Effector CD4-positive, alpha-beta T cell (primary cell): Measurements from ENCODE around the gene CEP170B.
"Not testable (repeated sequence)": the region's sequence is repeated elsewhere in the genome, so short reads cannot be mapped to it uniquely, and the experiment has no call there.

Experiments used
- DNase-seq: peaks from one replicate; pipeline ENCODE4 v3.0.0-alpha.2; 2020

The CEP170B gene

DNA sequence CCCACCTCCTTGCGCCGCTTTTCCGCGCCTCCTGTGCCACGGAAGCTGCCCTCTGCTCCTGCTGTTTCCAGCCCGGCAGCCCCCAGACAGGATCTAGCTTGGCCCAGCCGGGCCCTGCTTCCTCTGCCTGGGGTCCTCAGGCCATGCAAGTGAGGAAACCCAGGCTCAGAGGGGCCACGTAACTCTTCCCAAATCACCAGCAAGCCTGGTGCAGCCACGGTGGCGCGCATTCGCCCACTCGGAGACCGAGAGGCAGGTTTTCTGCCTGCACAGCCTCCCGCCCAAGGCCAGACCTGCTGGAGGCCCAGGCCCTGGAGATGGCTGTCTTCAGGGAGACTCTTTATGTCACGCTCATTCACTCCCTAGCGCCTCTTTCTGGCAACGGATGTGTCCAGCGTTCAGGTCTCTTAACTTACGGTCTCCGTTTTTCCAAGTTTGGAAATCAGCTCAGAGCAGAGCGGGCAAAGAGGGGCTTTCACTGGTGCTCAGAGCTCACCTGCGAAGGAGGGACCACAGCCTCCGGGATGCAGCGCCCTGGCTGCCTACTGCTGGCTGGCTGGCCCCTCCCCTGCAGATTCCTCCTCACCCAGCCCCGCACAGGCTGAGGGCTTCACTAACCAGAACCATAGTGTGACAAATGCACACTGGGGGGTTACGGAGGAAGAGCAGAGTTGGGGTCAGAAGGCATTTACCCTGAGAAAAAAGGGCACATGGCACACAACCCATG lies 20.6 kb upstream of the CEP170B start:
- DNase-seq: no peak

DNA sequence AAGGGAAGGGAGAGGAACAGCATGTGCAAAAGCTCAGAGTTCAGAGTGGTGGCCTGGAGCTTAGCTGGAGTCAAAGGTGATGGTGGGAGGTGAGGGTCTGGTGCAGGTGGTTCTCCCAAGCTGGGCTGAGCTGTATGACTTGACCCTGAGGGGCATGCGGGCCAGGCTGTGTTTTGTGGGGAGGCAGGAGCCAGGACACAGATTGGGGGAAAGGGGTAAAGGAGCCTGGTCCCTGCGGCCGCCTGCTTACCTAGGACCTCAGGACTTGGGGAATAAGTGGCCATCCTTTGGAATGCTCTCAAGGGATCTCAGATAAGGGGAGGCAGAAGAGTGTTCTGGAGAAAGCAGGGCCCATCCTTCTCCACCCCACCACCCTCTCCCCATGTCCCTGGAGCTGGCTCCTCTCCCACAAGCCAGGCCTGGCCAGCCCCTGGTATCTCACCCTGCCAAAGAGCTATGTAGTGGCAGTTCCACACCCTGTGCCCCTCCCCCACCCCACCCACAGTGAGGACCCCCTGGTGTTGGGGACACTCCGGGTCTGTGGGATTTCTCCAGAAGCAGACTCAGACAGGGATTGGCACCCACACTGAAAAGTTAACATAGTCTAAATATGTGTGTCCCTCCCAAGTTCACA lies 19.9 kb upstream of the CEP170B start:
- DNase-seq: no peak

DNA sequence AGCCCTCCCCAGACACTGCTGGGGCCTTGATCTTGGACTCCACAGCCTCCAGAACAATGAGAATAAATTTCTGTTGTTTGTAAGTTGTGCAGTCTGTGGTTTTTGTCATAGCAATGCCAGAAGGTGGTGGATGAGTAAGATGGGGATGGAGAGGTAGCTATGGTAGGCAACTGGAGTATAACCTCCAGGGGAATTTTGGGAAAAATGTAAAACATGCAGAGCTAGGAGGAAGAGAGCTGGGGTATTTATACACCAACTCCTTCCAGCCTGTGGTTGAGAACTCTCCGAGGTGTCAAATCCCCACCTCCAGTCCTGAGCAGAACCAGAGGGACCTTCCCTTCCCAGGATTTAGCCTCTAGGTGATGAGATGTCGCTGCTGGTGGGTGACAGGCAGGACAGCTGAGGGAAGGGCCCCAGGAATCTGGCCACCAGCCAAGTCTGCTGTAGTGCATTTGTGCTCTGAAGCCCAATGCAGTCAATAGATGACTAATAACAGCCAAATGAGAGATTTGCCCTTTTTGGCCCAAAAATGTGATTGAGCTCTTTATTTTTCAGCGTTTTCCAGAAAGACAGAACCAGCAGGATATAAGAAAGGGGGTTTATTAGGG lies 19.1 kb upstream of the CEP170B start:
- DNase-seq: no peak

DNA sequence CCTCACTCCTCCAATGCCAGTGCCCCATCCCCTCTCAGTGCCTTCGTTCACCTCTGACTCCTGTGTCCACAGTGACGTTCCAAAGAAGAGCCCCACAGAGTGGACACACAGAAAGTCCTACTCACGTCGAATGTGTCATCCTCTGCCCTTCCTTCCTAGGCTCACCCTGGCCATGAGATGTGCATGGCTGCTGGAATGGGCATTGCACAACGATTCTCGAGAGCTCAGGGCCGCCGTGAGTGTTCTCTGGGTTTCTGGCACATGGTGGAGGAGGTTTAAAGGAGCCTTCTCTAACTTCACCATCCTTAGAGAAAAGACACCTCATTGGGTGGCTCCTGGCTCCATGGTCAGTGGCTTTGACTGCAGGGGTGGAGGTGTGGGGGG lies 12.8 kb upstream of the CEP170B start:
- DNase-seq: no peak

DNA sequence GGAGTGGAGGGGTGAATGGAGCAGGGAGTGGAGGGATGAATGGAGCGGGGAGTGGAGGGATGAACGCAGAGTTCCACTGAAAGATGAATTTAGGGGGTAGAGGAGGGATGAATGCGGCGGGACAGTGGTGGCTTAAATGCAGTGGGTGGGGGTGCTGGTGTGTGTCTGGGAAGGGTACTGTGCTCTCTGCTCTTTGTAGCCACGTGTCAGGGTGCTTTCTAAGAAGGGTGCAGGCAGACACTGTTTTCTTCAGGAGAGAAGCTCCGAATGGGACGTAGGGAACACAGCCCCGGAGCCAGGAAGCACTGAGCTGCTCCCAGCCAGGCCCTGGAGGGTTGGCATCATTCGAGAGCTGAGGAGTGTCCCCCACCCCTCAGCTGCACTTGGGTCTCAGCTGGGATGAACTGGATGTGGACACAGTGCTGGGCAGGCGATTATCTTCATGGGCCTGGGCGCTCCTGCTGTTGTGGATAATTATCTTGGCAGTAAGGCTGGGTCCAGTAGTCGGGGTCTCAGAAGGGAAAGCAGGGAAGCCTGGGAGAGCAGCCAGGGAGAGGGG lies 9.5 kb upstream of the CEP170B start:
- no peak for DNase-seq

DNA sequence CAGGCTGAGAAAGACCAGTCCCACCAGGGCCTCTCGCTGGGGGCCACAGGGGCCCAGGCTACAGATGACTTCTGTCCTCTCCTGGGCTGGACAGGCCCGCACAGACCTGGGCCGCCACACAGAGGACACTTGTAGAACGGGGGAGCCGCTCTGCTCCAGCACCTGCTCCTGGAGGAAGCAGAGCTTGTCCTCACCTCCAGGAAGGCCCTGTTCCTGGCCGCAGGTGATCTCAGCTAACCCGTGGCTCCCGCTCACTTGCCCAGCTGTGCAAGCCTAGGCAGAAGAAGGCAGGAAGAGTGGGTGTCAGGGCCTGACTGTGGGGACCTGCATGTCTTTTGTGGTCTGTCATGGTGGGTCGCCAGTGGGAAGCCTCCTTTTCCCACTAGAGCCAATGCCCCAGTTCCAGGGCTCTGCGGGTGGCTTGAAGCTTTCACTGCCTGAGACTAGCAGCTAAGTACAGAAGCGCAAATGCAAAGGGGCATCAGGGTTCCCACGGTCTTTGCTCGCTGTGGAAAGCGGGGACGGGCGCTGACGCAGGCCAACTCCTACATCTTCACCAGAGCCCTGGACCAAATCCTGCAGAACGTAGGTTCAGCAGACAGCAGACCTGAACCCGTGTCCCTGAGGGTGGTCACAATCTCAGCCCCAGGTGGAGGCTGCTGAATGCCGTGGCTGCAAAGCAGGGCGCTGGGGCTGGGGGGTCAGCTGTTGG lies 8.8 kb upstream of the CEP170B start:
- no peak for DNase-seq

DNA sequence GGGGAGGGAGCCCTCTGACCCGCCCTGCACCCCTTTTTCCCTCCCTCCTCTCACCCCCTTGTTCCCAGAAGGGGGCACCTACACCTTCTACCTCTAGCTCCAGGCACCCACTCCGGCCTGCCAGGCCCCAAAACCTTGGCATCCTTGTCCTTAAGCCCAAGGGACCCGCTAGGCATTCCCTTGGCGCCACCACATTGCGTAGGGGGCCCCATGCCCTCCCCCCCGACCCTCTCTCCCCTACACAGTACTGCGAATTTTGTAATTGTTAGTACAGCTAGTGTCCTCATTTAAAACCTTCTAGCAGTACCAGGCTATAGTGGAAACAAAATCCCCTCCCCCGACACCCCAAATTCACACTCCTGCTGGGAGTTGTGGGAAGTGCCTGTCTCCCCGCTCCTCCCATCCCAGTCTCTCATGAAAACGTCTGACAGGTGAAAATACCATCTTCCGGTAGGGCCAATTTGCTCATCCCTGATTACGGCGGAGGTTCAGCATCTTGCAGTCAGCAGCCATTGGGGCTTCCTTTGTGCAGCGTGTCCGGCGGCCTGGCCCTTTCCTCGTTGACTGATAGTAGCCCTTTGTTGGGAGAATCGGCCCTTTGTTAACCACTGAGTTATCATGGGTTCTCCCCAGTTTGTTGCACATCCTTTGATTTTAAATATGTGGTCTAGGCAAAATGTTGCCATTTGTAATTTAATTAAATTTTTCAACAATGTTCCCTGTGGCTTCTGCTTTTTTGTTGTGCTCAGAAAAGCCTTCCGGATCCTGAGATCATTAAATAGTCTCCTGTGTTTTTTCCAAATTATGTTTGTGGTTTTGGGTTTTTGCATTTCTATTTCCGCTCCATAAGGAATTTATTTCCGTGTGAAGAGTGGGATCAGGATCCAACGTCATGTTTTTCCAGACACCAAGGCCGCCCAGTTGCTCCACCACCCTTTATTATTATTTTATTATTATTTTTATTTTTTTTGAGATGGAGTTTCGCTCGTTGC lies 7.9 kb upstream of the CEP170B start:
- DNase-seq: no peak

DNA sequence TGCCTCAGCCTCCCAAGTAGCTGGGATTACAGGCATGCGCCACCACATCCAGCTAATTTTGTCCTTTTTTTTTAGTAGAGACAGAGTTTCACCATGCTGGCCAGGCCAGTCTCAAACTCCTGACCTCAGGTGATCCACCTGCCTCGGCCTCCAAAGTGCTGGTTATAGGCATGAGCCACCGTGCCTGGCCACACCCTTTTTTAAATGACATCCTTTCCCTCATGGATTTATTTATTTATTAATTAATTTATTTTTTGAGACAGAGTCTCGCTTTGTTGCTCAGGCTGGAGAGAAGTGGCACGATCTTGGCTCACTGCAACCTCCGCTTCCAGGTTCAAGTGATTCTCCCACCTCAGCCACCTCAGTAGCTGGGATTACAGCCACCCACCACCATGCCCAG lies 7.1 kb upstream of the CEP170B start:
- not testable (repeated sequence) for DNase-seq

DNA sequence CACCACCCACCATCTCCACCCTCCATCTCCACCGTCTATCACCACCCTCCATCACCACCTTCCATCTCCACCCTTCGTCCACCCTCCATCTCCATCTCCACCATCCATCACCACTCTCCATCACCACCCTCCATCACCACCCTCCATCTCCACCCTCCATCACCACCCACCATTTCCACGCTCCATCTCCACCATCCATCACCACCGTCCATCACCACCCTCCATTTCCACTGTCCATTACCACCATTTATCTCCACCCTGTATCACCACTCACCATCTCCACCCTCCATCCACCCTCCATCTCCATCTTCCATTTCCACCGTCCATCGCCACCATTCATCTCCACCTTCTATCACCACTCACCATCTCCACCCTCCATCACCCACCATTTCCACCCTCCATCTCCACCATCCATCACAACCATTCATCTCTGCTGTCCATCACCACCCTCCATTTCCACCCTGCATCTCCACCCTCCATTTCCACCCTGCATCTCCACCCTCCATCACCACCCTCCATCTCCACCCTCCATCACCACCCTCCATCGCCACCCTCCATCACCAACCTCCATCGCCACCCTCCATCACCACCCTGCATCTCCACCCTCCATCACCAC lies 6.1 kb upstream of the CEP170B start:
- DNase-seq: no peak

DNA sequence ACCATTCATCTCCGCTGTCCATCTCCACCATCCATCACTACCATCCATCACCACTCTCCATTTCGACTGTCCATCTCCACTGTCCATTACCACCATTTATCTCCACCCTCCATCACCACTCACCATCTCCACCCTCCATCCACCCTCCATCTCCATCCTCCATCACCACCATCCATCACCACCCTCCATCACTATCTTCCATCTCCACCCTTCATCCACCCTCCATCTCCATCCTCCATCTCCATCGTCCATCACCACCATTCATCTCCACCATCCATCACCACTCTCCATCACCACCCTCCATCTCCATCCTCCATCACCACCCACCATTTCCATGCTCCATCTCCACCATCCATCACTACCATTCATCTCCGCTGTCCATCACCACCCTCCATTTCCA lies 5.2 kb upstream of the CEP170B start:
- no peak for DNase-seq

DNA sequence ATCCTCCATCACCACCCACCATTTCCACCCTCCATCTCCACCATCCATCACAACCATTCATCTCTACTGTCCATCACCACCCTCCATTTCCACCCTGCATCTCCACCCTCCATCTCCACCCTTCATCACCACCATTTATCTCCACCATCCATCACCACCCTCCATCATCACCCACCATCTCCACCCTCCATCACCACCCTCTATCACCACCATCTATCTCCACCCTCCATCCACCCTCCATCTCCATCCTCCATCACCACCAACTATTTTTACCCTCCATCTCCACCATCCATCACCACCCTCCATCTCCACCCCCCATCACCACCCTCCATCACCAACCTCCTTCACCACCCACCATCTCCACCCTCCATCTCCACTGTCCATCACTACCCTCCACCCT lies 4.7 kb upstream of the CEP170B start:
- DNase-seq: no peak

DNA sequence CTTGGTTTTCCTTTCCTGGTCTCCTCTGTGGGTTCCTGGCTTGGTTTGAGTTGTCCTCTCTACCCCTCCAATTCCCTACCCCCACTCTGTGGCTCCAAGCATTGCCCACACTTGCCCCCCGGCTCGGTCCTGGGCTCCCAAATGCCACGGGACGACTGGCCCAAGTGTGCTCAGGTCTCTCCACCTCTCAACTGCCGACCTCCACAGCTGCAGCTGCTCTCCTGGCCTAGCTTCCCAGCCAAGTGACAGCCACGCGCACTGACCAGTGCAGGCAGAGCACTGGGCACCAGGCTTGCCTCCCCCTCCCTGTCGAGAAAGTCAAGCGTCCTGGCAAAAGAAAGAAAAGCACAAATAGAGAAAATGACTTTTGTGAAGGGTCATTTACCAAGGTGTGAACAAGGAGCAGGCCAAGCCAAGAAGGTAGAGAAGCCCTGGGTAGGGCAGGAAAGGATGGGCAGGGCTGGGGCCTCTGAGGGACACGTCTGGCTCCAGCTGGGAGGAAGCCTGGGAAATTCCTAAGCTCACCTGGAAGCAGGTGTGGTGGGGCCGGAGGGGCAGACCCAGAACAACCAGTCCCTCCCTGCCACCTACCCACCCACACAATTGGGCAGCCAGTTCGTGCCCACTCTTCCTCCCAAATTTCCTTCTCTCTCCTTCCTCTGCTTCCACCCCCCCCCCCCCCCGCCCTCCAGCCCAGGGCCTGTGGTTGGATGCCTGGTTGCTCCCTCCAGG lies 1.8 kb upstream of the CEP170B start:
- DNase-seq: no peak

DNA sequence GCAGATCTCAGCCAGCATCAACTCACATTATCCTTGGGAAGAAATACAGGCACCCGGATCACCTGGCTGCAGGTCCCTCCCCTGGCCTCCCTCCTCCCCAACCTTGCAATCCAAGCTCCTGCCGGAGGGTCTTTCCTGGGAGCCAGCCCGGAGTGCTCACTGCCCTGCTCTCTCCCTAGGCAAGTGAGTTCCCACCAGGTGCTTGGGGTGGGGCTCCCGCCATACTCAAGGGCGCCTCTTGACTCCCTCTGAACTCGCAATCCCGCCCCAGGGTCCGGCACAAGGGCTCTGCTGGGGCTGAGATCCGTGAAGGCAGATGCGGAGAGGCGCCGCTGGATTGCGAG lies 1.2 kb upstream of the CEP170B start:
- no peak for DNase-seq

DNA sequence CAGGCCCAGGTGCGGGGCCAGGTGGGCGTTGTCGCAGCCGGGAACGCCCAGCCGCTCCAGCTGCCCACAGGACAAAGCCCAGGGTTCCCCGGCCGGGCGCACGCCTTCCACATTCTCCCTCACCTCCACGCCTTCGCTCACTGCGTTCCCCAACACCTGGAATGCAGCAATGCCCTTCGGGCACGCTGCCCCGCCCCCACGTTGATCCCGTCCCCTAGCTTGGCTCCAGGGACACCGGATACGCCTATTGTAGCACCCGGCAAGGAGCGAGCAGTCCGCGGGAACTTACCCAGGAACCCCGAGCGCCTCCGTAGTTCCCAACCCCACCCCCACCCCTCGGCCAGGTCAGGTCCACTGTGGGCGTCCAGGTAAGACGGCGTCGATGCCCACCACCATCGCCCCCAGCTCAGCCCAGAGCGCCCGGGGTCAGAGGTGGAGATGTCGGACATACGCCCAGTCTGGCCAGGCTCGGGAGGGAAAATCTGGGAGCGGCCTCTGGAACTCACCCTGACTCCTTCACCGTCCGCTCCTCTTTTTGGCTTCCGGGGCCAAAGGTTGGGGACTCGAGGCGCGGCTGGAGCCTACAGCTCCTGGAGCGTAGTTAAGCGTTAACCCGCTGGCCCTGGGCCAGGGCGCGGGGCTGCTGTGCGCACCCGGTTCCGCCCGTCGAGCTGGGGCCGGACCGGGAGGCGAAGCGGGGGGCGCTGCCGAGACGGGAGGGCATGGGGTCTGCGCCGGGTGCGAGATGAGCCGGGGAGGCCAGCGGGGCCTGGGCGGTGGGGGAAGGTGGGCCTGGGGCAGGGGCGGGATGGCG lies 594 bp upstream of the CEP170B start:
- no peak for DNase-seq

DNA sequence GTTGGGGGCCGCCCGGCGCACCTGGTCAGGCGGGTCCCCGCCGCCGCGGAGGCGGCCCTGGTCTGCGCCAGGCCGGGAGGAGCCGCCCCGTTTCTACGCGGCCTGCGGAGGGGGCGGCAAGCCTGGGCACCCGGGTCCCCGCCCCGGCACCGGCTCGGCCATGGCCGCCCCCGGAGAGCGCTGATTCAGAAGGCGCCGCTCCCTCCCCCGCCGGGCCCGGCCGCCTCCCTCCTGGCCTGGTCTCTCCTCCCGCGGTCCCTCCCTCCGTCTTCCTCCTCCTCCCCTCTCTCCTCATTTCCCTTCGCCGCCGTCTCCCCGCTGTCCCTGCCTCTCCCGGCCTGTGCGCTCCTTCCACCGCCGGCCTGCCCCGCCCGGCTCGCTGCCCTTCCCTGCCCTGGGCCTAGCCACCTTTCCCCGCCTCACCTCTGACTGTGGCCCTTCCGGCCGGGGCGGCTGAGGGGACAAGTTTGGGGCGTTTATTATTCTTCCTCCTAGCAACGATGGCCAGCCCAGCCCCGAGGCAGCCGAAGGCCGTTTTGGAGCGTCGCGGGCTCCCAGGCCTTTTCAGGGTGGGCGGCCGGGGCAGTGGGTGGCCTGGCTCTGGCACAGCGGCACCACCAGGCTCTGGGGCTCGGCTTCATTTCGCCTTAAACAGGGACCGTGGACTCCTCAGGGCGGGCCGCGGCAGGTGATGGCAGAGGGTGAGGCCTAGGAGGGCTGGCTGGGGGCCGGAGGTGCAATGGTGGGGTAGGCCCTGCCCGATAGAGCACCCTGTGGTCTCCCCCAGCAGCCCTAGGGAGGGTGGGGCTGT lies 768 bp downstream of the CEP170B start:
- DNase-seq: no peak

DNA sequence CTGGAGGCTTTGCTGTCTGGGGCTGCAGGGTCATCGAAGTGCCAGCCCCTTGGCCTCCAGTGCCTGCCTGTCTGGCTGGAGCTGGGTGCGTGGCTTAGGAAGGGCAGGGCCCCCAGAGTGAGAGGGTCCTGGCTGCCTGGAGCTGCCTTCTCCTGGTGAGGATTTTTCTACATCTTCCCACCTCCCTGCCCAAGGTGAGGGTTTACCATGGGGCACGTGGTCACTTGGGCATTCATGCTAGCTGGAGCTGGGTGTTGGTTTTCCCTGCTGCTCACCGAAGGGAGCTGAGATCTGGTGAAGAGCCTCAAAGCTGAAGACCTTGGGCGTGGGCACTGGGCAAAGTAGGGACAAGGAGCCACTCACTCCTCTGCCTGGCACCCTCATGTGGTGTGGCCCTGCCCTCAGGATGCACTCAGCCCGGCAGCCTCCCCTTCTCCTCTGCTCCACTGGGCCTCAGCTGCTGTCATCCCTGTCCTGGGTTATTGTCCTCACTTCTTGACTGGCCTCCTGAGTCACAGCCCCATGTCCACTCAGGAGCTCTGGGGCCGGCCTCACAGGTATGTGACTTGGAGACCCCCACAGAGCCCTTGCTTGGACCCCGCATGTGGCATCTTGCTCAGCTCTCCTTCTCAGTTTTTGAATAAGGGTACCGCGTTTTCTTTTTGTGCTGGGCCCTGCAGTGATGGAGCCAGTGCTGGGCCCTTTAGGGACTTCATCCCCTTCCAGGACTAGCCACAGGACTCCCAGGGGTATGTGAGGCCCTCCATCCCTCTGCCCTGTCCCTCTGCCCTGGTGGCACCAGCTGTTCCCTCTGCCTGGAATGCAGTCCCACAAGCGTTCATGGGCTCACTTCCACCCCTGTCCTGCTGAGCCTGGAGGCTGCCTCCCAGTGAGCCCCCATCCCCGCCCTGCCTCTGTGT lies 1.6 kb downstream of the CEP170B start:
- no peak for DNase-seq

DNA sequence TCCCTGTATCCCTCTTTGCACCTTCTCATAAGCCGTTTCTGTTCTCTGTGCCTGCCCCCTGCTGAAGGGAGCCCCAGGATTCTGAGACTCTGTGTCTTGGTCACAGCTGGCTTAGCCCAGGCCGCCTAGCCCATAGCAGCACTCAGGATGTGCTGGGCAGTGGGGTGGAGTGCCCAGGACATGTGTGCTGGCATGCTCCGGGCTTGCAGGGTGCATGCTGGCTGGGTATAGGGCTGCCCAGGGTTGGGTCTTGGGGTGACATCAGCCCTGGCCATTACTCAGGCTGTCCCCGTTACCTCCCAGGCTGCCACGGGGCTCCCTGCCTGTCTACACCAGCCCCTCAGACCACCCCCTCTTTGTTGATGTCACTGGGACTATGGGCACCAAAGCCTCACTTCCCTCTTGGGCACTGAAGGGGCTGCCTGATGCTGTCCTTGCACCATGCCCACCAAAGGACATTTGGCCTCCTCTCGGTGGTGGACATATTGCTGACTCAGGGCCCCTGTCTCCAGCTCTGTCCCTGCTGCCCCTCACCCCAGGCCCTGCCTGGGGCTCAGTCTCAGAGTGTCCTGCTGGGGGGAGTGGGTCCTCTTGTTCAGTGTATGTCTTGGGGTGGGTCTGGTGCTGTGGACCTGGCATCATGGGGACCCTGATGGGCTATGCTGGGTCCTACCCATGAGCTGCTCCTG lies 2.4 kb downstream of the CEP170B start:
- no peak for DNase-seq
